ENCODE results near the gene RNF40. TPM values are rescaled to one million over a fixed set of nuclear protein-coding genes. Genes with fewer than 3 reads are reported as not detected.

The RNF40 gene
- total and polyA plus RNA-seq, 2 of the 8 experiments (the other 6 are each of a cell fraction or from before 2014, with no cell fraction given): 38.5 to 68.7 TPM

DNA sequence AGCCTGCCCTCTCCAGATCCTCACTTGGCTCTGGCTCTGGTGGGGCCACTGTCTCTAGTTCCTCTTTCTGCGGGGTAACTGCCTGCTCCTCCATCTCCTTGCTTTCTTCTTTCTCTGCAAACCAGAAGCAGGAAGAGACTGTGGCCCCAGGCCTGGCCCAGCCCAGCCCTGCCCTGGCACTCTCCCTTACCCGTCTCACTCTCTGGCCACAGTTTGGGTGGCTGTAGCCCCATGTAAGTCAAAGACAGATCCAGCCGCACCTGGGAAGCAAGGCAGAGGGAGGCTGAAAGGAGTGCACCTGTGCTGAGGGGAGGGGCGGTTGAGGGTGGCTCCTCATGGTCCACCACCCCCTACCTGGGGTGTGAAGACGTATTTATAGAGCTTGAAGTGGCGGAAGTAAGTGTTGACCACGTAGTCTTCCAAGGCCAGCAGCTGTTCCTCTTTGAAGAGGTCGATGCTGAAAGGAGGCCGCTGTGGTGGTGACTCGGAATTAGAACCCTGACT lies 3.1 kb upstream of the RNF40 start:
- Histone ChIP-seq H3K4me2 (ENCODE audit: insufficient read depth in 1 of 2, low read depth in 2 of 2, low read length in 2 of 2) (no peak overlapping the region), H3K79me1 (ENCODE audit: low read depth, low read length) (peaks cover 3% of the 10 kb centered on the region; the same call in 1 of the 2 replicates), H3K9me3 (ENCODE audit: insufficient read depth in 2 of 2, low read depth in 1 of 2, low read length in 1 of 2) (no peaks in the 10 kb centered on the region), H2BK120ac (replicated peaks; ENCODE audit: low read depth, low read length) (no peak overlapping the region), H2BK12ac (ENCODE audit: low read depth, low read length) (no peak overlapping the region), H3K4me1 (replicated peaks in 1 of 4; ENCODE audit: control insufficient read depth in 3 of 4, insufficient read depth in 4 of 4, low read length in 3 of 4) (peaks cover 0 to 11% (median 2%) of the 10 kb centered on the region in 4 experiments; a peak in 4 of 7 replicates), H2BK5ac (ENCODE audit: low read depth, low read length) (no peak overlapping the region), H3K27ac (ENCODE audit: low read depth, low read length) (no peak overlapping the region), H3K56ac (replicated peaks; ENCODE audit: insufficient read length, low read depth, low read length) (no peak overlapping the region), H2BK20ac (ENCODE audit: low read length) (no peak overlapping the region), H3K18ac (ENCODE audit: extremely low read depth, low read length) (no peak overlapping the region), H3K4me3 (ENCODE audit: extremely low read depth in 1 of 4, insufficient read depth in 2 of 4, low read depth in 3 of 4, low read length in 4 of 4) (no peak overlapping the region), H3K14ac (ENCODE audit: insufficient read length) (no peak overlapping the region), H4K5ac (ENCODE audit: insufficient read length, low read depth, low read length) (no peak overlapping the region), H3K4ac (replicated peaks; ENCODE audit: insufficient read length, low read depth, low read length) (no peak overlapping the region), H3K79me2 (ENCODE audit: control insufficient read depth in 1 of 2, insufficient read depth in 2 of 2, low read length in 2 of 2) (peaks cover 4 to 17% of the 10 kb centered on the region in 2 experiments; a peak in 2 of 4 replicates), H3K27me3 (replicated peaks in 1 of 4; ENCODE audit: control insufficient read depth in 3 of 4, extremely low read depth in 1 of 4, insufficient read depth in 3 of 4, low read length in 3 of 4) (no peaks in the 10 kb centered on the region; a peak in 1 of 7 replicates), H2AFZ (ENCODE audit: low read length) (no peak overlapping the region), H2BK15ac (ENCODE audit: low read length) (no peak overlapping the region), H3K23me2 (ENCODE audit: low read depth, low read length) (peaks cover 14% of the 10 kb centered on the region), H4K20me1 (replicated peaks in 1 of 2; ENCODE audit: control insufficient read depth in 1 of 2, insufficient read depth in 2 of 2, low read length in 2 of 2) (peaks cover 5 to 10% of the 10 kb centered on the region in 2 experiments), H4K91ac (replicated peaks; ENCODE audit: insufficient read length, low read length) (no peak overlapping the region), H3K23ac (ENCODE audit: insufficient read length) (no peak overlapping the region), H4K8ac (ENCODE audit: extremely low read depth, insufficient read depth, low read length) (no peak overlapping the region), H2AK5ac (ENCODE audit: low read depth, low read length) (no peak overlapping the region), H3K36me3 (ENCODE audit: control insufficient read depth in 2 of 4, insufficient read depth in 4 of 4, low read length in 3 of 4) (peaks cover 0 to 25% (median 12%) of the 10 kb centered on the region in 4 experiments; a peak in 6 of 8 replicates), H3K9ac (replicated peaks in 1 of 4; ENCODE audit: extremely low read depth in 1 of 4, low read depth in 3 of 4, low read length in 3 of 4) (no peak overlapping the region)
- FAIRE-seq (no peak), DNase-seq (ENCODE audit: low read depth in 1 of 2, low spot score in 2 of 2) (no peak)
- WGBS, 2 experiments (ENCODE audit: extremely low coverage in 1 of 2, insufficient coverage in 1 of 2, insufficient read length in 1 of 2, insufficient replicate concordance in 2 of 2, low coverage in 1 of 2, low lambda C conversion rate in 2 of 2, missing lambda C conversion rate in 1 of 2): 91% methylated on average over 10 of the region's 10 CpGs; no CpG with 5 or more reads in 1 of the 2 experiments
- TF ChIP-seq EZH2 (IDR thresholded peaks at IDR 0.05; ENCODE audit: low read depth, low read length, severe bottlenecking) (no peak), CREB1 (IDR thresholded peaks at IDR 0.05) (no peak), GTF2F1 (IDR thresholded peaks at IDR 0.05; ENCODE audit: borderline replicate concordance, low read depth, low read length) (no peak), SP2 (IDR thresholded peaks at IDR 0.05; ENCODE audit: low read length) (no peak), NRF1 (IDR thresholded peaks at IDR 0.05; ENCODE audit: low read depth, low read length) (no peak)
- POLR2A ChIA-PET (ENCODE audit: partially characterized antibody): interaction anchor here (0.6 to 9.0 kb wide), 6 partner anchors 9 to 74 kb away, joined by 3 to 92 read pairs (median 14); partner anchors contain the start of gene PHKG2
- CTCF ChIA-PET (ENCODE audit: partially characterized antibody): interaction anchor here (0.6 to 1.8 kb wide), 3 partner anchors 18 to 1815 kb away, joined by 3 to 5 read pairs (median 3); no protein-coding TSS in a partner anchor

Data from H1 (cell line).